Measurements from ENCODE around the gene IRF4.

DNA sequence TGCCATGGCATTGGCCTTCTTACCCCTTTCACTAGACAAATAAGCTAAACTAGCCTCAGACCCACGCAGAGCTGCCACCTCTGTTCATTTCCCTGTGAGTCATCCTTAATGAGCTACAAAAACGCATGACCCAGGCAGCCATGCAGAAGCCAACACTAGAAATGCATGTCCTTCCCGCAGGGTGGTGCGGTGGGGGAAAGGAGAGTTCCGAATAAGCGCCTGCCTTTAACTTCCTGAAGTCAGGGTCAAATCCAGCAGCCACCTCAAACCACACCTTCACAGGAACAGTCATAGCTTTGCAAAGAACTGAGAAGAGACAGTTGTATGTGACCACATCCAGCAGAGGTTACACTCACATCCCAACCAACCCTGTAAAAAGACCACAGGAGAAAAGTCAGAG, 40.4 kb downstream of the IRF4 start:
- TF ChIP-seq POLR2A (IDR thresholded peaks at IDR 0.05; ENCODE audit: low read length) (no peak), GATA1 (IDR thresholded peaks at IDR 0.05; ENCODE audit: low read depth, low read length) (no peak)
